ENCODE results near the gene ANKRD9.

DNA sequence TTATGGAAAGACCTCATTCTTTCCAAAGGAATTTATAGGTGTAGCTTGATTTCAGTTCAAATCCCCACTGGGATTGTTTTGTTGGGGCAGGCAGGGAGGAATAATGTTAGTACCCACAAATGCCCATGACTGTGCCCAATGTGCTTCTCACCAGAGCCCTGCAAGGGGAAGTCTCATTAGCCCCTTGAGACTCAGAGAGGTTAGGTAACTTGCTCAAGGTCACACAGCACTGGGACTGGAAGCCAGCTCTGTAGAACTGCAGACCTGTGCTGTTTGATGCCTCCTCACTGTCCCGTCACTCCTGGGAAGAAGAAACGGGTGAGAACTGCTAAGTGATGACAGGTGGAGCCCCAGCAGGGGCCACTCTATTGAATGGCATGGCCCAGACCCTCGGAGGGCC, 8.9 kb downstream of the ANKRD9 start:
- TF ChIP-seq, protein P1, sequence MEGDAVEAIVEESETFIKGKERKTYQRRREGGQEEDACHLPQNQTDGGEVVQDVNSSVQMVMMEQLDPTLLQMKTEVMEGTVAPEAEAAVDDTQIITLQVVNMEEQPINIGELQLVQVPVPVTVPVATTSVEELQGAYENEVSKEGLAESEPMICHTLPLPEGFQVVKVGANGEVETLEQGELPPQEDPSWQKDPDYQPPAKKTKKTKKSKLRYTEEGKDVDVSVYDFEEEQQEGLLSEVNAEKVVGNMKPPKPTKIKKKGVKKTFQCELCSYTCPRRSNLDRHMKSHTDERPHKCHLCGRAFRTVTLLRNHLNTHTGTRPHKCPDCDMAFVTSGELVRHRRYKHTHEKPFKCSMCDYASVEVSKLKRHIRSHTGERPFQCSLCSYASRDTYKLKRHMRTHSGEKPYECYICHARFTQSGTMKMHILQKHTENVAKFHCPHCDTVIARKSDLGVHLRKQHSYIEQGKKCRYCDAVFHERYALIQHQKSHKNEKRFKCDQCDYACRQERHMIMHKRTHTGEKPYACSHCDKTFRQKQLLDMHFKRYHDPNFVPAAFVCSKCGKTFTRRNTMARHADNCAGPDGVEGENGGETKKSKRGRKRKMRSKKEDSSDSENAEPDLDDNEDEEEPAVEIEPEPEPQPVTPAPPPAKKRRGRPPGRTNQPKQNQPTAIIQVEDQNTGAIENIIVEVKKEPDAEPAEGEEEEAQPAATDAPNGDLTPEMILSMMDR (IDR thresholded peaks at IDR 0.05): no peak
- TF ChIP-seq EP300 (IDR thresholded peaks at IDR 0.05) (no peak), POLR2A (IDR thresholded peaks at IDR 0.05) (no peak)

Data from sigmoid colon (tissue), 4 donors.